Measurements from ENCODE around the gene AKIRIN2. TPM values are rescaled to one million over a fixed set of nuclear protein-coding genes. Genes with fewer than 3 reads are reported as not detected.
A peak's percentile ranks its signal among the peaks of the same experiment; 100 is the strongest.

Gene AKIRIN2
- total and polyA plus RNA-seq, 9 of the 15 experiments (the other 6 are each of a cell fraction or from before 2014, with no cell fraction given): 5.8 to 63.9 (median 28.1) TPM

DNA sequence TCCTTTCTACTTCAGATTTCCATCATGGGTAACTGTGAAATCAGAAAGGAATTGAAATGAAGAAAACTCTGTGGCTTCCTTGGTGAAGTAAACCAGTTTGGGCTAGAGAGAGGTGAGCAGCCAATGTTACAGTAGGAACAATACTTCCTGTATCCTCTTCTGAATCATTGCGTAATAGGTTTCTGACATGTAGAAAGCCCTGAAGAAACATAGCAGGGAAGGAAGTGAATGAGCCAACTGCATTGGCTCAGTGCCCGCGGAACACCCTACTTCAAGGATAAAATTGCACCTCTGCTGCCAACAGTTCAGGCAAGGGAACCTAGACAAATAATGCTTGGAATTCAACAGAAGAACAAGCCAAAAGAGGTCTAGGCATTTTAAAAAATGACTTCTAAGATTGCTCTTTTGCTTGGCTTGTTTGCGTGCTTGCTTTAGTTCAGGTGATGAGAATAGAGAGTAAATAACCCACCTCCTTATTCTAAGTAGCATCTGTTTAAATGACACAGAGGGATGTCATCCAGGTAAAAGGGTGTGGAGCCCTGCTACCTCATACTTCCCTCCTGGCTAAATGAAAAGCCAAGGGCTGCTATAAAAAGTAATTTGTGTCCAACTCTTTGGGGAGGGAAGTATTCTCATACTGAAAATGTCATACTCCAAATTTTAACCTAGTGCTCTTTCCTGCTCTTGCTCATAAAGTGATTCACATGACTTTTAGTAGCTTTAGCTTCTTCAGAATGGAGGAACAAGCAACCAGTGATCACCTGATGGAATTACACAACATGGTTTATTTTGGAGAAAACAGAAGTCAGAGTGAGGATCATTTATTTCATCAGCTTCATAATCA, 30.0 kb upstream of the AKIRIN2 start (continued):
- TF ChIP-seq ATF3 (IDR thresholded peaks at IDR 0.05) (peak; percentile 91), ATF3 (CRISPR knock-in tag; conservative IDR thresholded peaks at IDR 0.05) (no peak), ZBTB2 (IDR thresholded peaks at IDR 0.05) (no peak), JUN (IDR thresholded peaks at IDR 0.05; ENCODE audit: borderline replicate concordance, low read depth, low read length) (0 out of 2 replicates have a peak, but pooled peaks have one; percentile 13), JUN (CRISPR knock-in tag; IDR thresholded peaks at IDR 0.05; ENCODE audit: borderline replicate concordance) (no peak)

- H3K27me3 ChIP-seq (ENCODE audit: control insufficient read depth in 2 of 2, insufficient read depth in 2 of 2, low read length in 2 of 2): no peaks in the 10 kb centered on the region
- no peak for ATAC-seq
- CTCF ChIA-PET (ENCODE audit: low intra/inter-chr PET ratio): no interaction called here
- H3K9me1 ChIP-seq (ENCODE audit: control insufficient read depth, insufficient read depth, low read length): no peaks in the 10 kb centered on the region
- no peak for DNase-seq (ENCODE audit: extremely low read depth in 1 of 4, low spot score in 3 of 4)
- H2AFZ ChIP-seq (ENCODE audit: low read depth, low read length): no peak overlapping the region
- H3K4me2 ChIP-seq (ENCODE audit: insufficient read depth, low read length): no peak overlapping the region
- in situ Hi-C loops (cut with MboI) (no loop called here), intact Hi-C loops (cut with micrococcal nuclease) (no loop called here)
- H4K20me1 ChIP-seq (replicated peaks; ENCODE audit: control insufficient read depth, insufficient read depth, low read length): no peaks in the 10 kb centered on the region
- H3K36me3 ChIP-seq (ENCODE audit: control insufficient read depth, insufficient read depth, low read length): no peaks in the 10 kb centered on the region
- H3K79me2 ChIP-seq (ENCODE audit: control insufficient read depth, insufficient read depth, low read length): no peaks in the 10 kb centered on the region
- no peak overlapping the region for H3K4me3 ChIP-seq
- POLR2A ChIA-PET: interaction anchor here (0.9 kb wide), 1 partner anchor 14 kb away, joined by 7 read pairs; no protein-coding TSS in a partner anchor
- no peak for FAIRE-seq
- no peak overlapping the region for H3K9ac ChIP-seq (ENCODE audit: insufficient read depth in 1 of 2, low read depth in 2 of 2, low read length in 2 of 2)
- no peak overlapping the region for H3K27ac ChIP-seq (ENCODE audit: extremely low read depth, low read depth, low read length)
- peaks cover 0 to 19% of the 10 kb centered on the region in 2 experiments; a peak in 2 of 5 replicates for H3K4me1 ChIP-seq (replicated peaks in 1 of 2; ENCODE audit: control insufficient read depth in 2 of 2, insufficient read depth in 2 of 2, low read length in 2 of 2)
- no peaks in the 10 kb centered on the region for H3K9me3 ChIP-seq (replicated peaks; ENCODE audit: control insufficient read depth, insufficient read depth, low read depth, low read length)
- no TSS peak for BruUV-seq (replicated peaks)
- no peak for TF ChIP-seq ZNF263 (CRISPR knock-in tag; IDR thresholded peaks at IDR 0.05; ENCODE audit: borderline replicate concordance)
- TF ChIP-seq CREB1 (IDR thresholded peaks at IDR 0.05): no peak
- TF ChIP-seq CREB1 (CRISPR knock-in tag; IDR thresholded peaks at IDR 0.05): no peak
- TF ChIP-seq CCAR2 (IDR thresholded peaks at IDR 0.05; ENCODE audit: low read depth, low read length): no peak
- TF ChIP-seq ZNF197 (CRISPR knock-in tag; IDR thresholded peaks at IDR 0.05; ENCODE audit: low read depth): no peak
- no peak for TF ChIP-seq CEBPG (CRISPR knock-in tag; IDR thresholded peaks at IDR 0.05)
- TF ChIP-seq CEBPG (tag; conservative IDR thresholded peaks at IDR 0.05 in 1 of 2, IDR thresholded peaks at IDR 0.05 in 1 of 2): no peak
- TF ChIP-seq UBTF (IDR thresholded peaks at IDR 0.05; ENCODE audit: borderline replicate concordance in 1 of 2, low read depth in 2 of 2, low read length in 2 of 2): no peak
- no peak for TF ChIP-seq SRSF3 (IDR thresholded peaks at IDR 0.05; ENCODE audit: insufficient read depth, low read length)
- TF ChIP-seq CXXC5 (CRISPR knock-in tag; IDR thresholded peaks at IDR 0.05): no peak
- TF ChIP-seq ZNF311 (CRISPR knock-in tag; IDR thresholded peaks at IDR 0.05): no peak
Observed at GRCh38 chr6:87731080-87731479, 29.0 kb upstream of the AKIRIN2 start.
